ENCODE data around the gene INPP5J.

Gene INPP5J

DNA sequence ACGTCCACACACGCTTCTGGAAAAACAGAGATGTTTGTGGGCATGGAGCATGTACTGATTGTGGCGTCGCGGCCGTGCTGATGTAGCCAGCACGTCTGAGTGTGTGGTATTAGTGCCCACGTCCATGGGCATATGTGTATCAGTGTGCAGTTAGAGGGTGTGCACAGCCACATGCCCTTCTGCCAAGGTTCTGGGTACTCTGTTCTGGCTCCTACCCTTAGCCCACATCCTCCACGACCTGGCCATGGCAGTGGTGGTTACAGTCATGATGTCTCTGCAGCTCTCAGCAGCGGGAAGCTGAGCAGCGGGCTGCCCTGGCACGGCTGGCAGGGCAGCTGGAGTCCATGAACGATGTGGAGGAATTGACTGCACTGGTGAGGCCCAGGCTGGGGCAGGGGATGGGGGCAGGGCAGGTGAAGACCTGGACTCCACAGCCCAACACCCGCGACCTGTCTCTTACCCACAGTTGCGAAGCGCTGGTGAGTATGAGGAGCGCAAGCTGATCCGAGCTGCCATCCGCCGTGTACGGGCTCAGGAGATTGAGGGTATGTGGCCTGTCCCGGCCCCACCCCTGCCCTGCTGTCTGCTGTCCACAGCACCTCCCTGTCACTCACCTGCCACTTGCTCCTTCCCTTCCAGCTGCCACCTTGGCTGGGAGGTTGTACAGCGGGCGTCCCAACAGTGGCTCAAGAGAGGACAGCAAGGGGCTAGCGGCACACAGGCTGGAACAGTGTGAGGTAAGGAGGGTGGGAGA is 34.4 kb upstream of the INPP5J start:
- no peak overlapping the region for H3K4me3 ChIP-seq (ENCODE audit: low read depth, low read length)
- no peak for DNase-seq (ENCODE audit: low read depth)
- TF ChIP-seq, protein P1, sequence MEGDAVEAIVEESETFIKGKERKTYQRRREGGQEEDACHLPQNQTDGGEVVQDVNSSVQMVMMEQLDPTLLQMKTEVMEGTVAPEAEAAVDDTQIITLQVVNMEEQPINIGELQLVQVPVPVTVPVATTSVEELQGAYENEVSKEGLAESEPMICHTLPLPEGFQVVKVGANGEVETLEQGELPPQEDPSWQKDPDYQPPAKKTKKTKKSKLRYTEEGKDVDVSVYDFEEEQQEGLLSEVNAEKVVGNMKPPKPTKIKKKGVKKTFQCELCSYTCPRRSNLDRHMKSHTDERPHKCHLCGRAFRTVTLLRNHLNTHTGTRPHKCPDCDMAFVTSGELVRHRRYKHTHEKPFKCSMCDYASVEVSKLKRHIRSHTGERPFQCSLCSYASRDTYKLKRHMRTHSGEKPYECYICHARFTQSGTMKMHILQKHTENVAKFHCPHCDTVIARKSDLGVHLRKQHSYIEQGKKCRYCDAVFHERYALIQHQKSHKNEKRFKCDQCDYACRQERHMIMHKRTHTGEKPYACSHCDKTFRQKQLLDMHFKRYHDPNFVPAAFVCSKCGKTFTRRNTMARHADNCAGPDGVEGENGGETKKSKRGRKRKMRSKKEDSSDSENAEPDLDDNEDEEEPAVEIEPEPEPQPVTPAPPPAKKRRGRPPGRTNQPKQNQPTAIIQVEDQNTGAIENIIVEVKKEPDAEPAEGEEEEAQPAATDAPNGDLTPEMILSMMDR (IDR thresholded peaks at IDR 0.05; ENCODE audit: low read depth, low read length, missing control alignments), result no peak
- in situ Hi-C loops (cut with HindIII; ENCODE audit: low sequenced_read_pairs), result no loop called here

DNA sequence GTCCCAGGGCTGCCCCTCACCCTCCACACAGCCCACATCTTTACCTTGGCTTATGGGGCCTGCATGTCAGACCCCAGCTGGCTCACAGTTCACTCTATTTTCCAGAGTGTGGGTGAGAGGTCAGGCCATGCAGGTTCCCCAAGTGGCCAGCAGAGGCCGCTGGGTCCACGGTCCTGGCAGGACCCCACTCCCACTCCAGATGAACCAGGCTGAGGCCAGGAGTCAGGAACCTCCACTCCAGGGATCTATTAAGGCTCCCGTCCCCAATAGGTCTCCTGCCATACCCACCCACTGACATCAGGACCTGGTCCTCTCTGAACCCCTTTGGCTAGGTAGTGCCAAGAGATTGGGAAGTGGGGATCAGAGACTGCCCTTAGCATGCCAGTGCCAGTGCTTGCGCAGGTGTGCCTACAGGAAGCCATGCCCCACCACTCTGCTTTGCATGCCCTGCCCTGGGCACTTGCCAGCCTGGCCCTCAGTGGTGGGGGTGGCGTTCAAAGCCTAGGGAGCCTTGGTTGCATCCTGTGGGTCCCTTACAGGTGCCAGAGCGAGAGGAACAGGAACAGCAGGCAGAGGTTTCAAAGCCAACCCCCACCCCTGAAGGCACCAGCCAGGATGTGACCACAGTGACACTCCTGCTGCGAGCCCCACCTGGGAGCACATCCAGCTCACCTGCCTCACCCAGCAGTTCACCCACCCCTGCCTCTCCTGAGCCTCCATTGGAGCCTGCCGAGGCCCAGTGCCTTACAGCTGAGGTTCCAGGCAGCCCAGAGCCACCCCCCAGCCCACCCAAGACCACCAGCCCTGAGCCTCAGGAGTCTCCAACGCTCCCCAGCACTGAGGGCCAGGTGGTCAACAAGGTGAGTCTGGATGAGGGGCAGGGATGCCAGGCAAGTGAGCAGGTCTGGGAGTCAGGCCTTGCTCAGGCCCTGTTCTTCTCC is 33.3 kb upstream of the INPP5J start:
- DNase-seq (ENCODE audit: low read depth), result no peak
- TF ChIP-seq, protein P1 (IDR thresholded peaks at IDR 0.05; ENCODE audit: low read depth, low read length, missing control alignments), result peak; percentile 91
- H3K4me3 ChIP-seq (ENCODE audit: low read depth, low read length), result no peak overlapping the region
- in situ Hi-C loops (cut with HindIII; ENCODE audit: low sequenced_read_pairs), result no loop called here

DNA sequence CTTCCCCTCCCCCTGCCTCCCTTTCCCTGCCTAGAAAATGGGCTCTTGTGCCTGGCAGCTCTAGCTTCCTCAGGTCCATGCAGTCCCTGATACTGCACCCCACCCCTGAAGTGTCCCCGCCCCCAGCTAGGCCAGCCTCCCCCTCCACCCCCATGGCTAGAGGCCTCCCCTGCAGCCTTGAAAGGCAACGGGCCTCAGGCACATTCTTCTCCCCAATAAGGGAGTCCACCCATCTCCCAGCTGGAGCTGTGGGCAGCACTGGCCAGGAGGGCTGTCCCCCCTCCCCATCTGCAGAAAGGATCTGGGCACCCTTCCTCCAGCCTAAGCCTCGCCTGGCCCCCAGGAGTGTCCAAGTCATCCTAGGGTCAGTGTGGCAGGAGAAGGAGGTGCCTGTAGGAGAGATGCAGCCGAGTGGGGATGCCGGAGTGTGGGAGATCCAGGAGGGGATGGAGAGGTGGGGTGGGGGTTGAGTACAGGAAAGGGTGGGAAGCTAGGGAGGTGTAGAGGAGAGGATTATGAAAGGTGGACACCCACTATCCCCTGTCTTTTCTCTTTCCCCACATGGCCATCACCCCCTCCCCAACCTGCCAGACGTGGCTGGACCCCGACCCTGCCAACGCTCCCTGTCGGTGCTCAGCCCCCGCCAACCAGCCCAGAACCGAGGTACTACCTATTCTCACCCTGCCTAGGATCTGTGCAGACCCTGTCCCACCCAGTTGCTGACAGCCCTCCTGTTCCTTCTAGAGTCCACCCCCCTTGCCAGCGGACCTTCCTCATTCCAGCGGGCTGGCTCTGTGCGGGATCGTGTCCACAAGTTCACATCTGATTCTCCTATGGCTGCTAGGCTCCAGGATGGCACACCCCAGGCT is 32.3 kb upstream of the INPP5J start:
- TF ChIP-seq, protein P1 (IDR thresholded peaks at IDR 0.05; ENCODE audit: low read depth, low read length, missing control alignments), result no peak
- no peak overlapping the region for H3K4me3 ChIP-seq (ENCODE audit: low read depth, low read length)
- in situ Hi-C loops (cut with HindIII; ENCODE audit: low sequenced_read_pairs), result no loop called here
- DNase-seq (ENCODE audit: low read depth), result no peak

DNA sequence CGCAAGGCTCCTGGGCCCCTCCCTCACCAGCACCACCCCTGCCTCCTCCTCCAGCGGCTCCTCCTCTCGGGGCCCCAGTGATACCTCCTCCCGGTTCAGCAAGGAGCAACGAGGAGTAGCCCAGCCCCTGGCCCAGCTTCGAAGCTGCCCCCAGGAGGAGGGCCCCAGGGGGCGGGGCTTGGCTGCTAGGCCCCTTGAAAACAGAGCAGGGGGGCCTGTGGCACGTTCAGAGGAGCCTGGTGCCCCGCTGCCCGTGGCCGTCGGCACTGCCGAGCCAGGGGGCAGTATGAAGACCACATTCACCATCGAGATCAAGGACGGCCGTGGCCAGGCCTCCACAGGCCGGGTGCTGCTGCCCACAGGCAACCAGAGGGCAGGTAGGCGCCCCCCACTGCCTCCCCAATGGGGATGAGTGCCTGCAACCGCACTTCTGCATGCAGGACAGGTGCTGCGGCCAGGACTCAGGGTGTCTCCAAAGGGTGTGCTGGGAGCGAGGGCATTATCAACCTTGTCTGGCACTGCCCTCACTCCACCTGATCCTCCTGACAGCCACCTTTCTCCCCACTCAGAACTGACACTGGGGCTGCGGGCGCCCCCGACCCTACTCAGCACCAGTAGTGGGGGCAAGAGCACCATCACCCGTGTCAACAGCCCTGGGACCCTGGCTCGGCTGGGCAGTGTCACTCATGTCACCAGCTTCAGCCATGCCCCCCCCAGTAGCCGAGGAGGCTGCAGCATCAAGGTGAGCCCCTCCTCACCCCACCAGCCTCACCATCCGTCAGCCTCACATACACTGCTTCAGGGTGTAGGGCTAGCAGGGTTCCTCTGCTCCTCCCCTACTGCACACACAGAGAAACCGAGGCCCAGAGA is 31.4 kb upstream of the INPP5J start:
- no peak overlapping the region for H3K4me3 ChIP-seq (ENCODE audit: low read depth, low read length)
- TF ChIP-seq, protein P1 (IDR thresholded peaks at IDR 0.05; ENCODE audit: low read depth, low read length, missing control alignments), result no peak
- in situ Hi-C loops (cut with HindIII; ENCODE audit: low sequenced_read_pairs), result no loop called here

DNA sequence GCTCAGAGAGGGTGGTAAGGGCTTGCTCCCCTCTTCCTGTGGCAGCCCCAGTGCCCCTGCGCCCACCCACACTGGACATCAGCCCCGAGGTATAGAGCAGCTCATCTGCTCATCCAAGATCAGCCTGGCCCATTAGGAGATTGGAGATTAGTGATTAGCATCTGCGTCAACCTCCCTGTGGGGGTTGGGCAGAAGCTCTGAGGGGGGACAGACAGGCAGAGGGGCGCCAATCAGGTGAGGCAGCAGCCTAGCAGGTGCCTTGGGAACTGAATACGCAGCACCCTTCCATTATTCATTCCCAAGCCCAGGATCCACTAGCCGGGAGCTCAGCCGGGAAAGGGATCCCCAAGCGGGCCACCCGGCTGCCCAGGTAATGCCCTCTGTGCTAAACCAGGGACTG is 30.6 kb upstream of the INPP5J start:
- H3K4me3 ChIP-seq (ENCODE audit: low read depth, low read length), result no peak overlapping the region
- in situ Hi-C loops (cut with HindIII; ENCODE audit: low sequenced_read_pairs), result no loop called here
- TF ChIP-seq, protein P1 (IDR thresholded peaks at IDR 0.05; ENCODE audit: low read depth, low read length, missing control alignments), result no peak
- no peak for DNase-seq (ENCODE audit: low read depth)

More for the DNA sequence above, 31.4 kb upstream of the INPP5J start:
- DNase-seq (ENCODE audit: low read depth), result no peak

All from astrocyte of the cerebellum (primary cell).